ENCODE results near the gene AGAP1.

AGAP1 gene

GRCh38 chr2:235674812-235675211, 181.0 kb downstream of the AGAP1 start:
- H3K4me1 ChIP-seq (ENCODE audit: control insufficient read depth in 1 of 2, insufficient read depth in 2 of 2, low read length in 2 of 2) = peaks cover 0 to 42% of the 10 kb centered on the region in 2 donors
- no peaks in the 10 kb centered on the region for H3K9me3 ChIP-seq (ENCODE audit: control insufficient read depth in 1 of 2, low read length in 2 of 2)
- no peak overlapping the region for H3K27ac ChIP-seq (ENCODE audit: low read length)
- H3K27me3 ChIP-seq (ENCODE audit: low read depth, low read length) = no peaks in the 10 kb centered on the region
- H3K36me3 ChIP-seq (ENCODE audit: control insufficient read depth in 1 of 2, insufficient read depth in 2 of 2, low read length in 2 of 2) = no peaks in the 10 kb centered on the region
- H3K4me3 ChIP-seq (ENCODE audit: low read depth in 1 of 2, low read length in 2 of 2) = no peak overlapping the region

- Histone ChIP-seq H3K4me1 (ENCODE audit: control insufficient read depth in 1 of 2, insufficient read depth in 2 of 2, low read length in 2 of 2) (peaks cover 0 to 42% of the 10 kb centered on the region in 2 donors), H3K36me3 (ENCODE audit: control insufficient read depth in 1 of 2, insufficient read depth in 2 of 2, low read length in 2 of 2) (no peaks in the 10 kb centered on the region), H3K9me3 (ENCODE audit: control insufficient read depth in 1 of 2, low read length in 2 of 2) (no peaks in the 10 kb centered on the region), H3K4me3 (ENCODE audit: low read depth in 1 of 2, low read length in 2 of 2) (no peak overlapping the region), H3K27me3 (ENCODE audit: low read depth, low read length) (no peaks in the 10 kb centered on the region), H3K27ac (ENCODE audit: low read length) (no peak overlapping the region)
These were observed 182.1 kb downstream of the AGAP1 start for GRCh38 chr2:235675678-235676535.

GRCh38 chr2:235676536-235676799, 182.6 kb downstream of the AGAP1 start:
- no peaks in the 10 kb centered on the region for H3K9me3 ChIP-seq (ENCODE audit: control insufficient read depth in 1 of 2, low read length in 2 of 2)
- peaks cover 0 to 42% of the 10 kb centered on the region in 2 donors for H3K4me1 ChIP-seq (ENCODE audit: control insufficient read depth in 1 of 2, insufficient read depth in 2 of 2, low read length in 2 of 2)
- no peaks in the 10 kb centered on the region for H3K27me3 ChIP-seq (ENCODE audit: low read depth, low read length)
- H3K27ac ChIP-seq (ENCODE audit: low read length) = no peak overlapping the region
- no peak overlapping the region for H3K4me3 ChIP-seq (ENCODE audit: low read depth in 1 of 2, low read length in 2 of 2)
- no peaks in the 10 kb centered on the region for H3K36me3 ChIP-seq (ENCODE audit: control insufficient read depth in 1 of 2, insufficient read depth in 2 of 2, low read length in 2 of 2)

GRCh38 chr2:235677276-235677788, 183.5 kb downstream of the AGAP1 start:
- Histone ChIP-seq H3K27ac (ENCODE audit: low read length) (no peak overlapping the region), H3K4me1 (ENCODE audit: control insufficient read depth in 1 of 2, insufficient read depth in 2 of 2, low read length in 2 of 2) (peaks cover 0 to 35% of the 10 kb centered on the region in 2 donors)

GRCh38 chr2:235677937-235678336, 184.1 kb downstream of the AGAP1 start:
- no peaks in the 10 kb centered on the region for H3K27me3 ChIP-seq (ENCODE audit: low read depth, low read length)
- no peak overlapping the region for H3K27ac ChIP-seq (ENCODE audit: low read length)
- H3K9me3 ChIP-seq (ENCODE audit: control insufficient read depth in 1 of 2, low read length in 2 of 2) = no peaks in the 10 kb centered on the region
- no peak overlapping the region for H3K4me3 ChIP-seq (ENCODE audit: low read depth in 1 of 2, low read length in 2 of 2)
- H3K4me1 ChIP-seq (ENCODE audit: control insufficient read depth in 1 of 2, insufficient read depth in 2 of 2, low read length in 2 of 2) = peaks cover 0 to 29% of the 10 kb centered on the region in 2 donors
- H3K36me3 ChIP-seq (ENCODE audit: control insufficient read depth in 1 of 2, insufficient read depth in 2 of 2, low read length in 2 of 2) = no peaks in the 10 kb centered on the region

More at GRCh38 chr2:235677276-235677788, 183.5 kb downstream of the AGAP1 start:
- Histone ChIP-seq H3K9me3 (ENCODE audit: control insufficient read depth in 1 of 2, low read length in 2 of 2) (no peaks in the 10 kb centered on the region), H3K4me3 (ENCODE audit: low read depth in 1 of 2, low read length in 2 of 2) (no peak overlapping the region), H3K27me3 (ENCODE audit: low read depth, low read length) (no peaks in the 10 kb centered on the region), H3K36me3 (ENCODE audit: control insufficient read depth in 1 of 2, insufficient read depth in 2 of 2, low read length in 2 of 2) (no peaks in the 10 kb centered on the region)

- H3K27ac ChIP-seq (ENCODE audit: low read length) = no peak overlapping the region
- no peak overlapping the region for H3K4me3 ChIP-seq (ENCODE audit: low read depth in 1 of 2, low read length in 2 of 2)
- peaks cover 0 to 22% of the 10 kb centered on the region in 2 donors for H3K4me1 ChIP-seq (ENCODE audit: control insufficient read depth in 1 of 2, insufficient read depth in 2 of 2, low read length in 2 of 2)
- H3K27me3 ChIP-seq (ENCODE audit: low read depth, low read length) = no peaks in the 10 kb centered on the region
- no peaks in the 10 kb centered on the region for H3K9me3 ChIP-seq (ENCODE audit: control insufficient read depth in 1 of 2, low read length in 2 of 2)
- H3K36me3 ChIP-seq (ENCODE audit: control insufficient read depth in 1 of 2, insufficient read depth in 2 of 2, low read length in 2 of 2) = no peaks in the 10 kb centered on the region
These were observed 184.9 kb downstream of the AGAP1 start for GRCh38 chr2:235678712-235679111.

- no peaks in the 10 kb centered on the region for H3K27me3 ChIP-seq (ENCODE audit: low read depth, low read length)
- no peak overlapping the region for H3K4me3 ChIP-seq (ENCODE audit: low read depth in 1 of 2, low read length in 2 of 2)
- peaks cover 0 to 23% of the 10 kb centered on the region in 2 donors for H3K4me1 ChIP-seq (ENCODE audit: control insufficient read depth in 1 of 2, insufficient read depth in 2 of 2, low read length in 2 of 2)
- no peaks in the 10 kb centered on the region for H3K36me3 ChIP-seq (ENCODE audit: control insufficient read depth in 1 of 2, insufficient read depth in 2 of 2, low read length in 2 of 2)
- H3K9me3 ChIP-seq (ENCODE audit: control insufficient read depth in 1 of 2, low read length in 2 of 2) = no peaks in the 10 kb centered on the region
- no peak overlapping the region for H3K27ac ChIP-seq (ENCODE audit: low read length)
These were observed 185.6 kb downstream of the AGAP1 start for GRCh38 chr2:235679471-235679870.

- Histone ChIP-seq H3K27me3 (ENCODE audit: low read depth, low read length) (no peaks in the 10 kb centered on the region), H3K27ac (ENCODE audit: low read length) (no peak overlapping the region), H3K9me3 (ENCODE audit: control insufficient read depth in 1 of 2, low read length in 2 of 2) (no peaks in the 10 kb centered on the region), H3K4me3 (ENCODE audit: low read depth in 1 of 2, low read length in 2 of 2) (no peak overlapping the region), H3K4me1 (ENCODE audit: control insufficient read depth in 1 of 2, insufficient read depth in 2 of 2, low read length in 2 of 2) (peaks cover 3 to 24% of the 10 kb centered on the region in 2 donors), H3K36me3 (ENCODE audit: control insufficient read depth in 1 of 2, insufficient read depth in 2 of 2, low read length in 2 of 2) (no peaks in the 10 kb centered on the region)
These were observed 191.3 kb downstream of the AGAP1 start for GRCh38 chr2:235685024-235685721.

GRCh38 chr2:235688511-235689426, 194.9 kb downstream of the AGAP1 start:
- H3K27me3 ChIP-seq (ENCODE audit: low read depth, low read length) = no peaks in the 10 kb centered on the region
- no peaks in the 10 kb centered on the region for H3K9me3 ChIP-seq (ENCODE audit: control insufficient read depth in 1 of 2, low read length in 2 of 2)
- no peak overlapping the region for H3K27ac ChIP-seq (ENCODE audit: low read length)
- H3K4me3 ChIP-seq (ENCODE audit: low read depth in 1 of 2, low read length in 2 of 2) = no peak overlapping the region
- H3K36me3 ChIP-seq (ENCODE audit: control insufficient read depth in 1 of 2, insufficient read depth in 2 of 2, low read length in 2 of 2) = no peaks in the 10 kb centered on the region
- peaks cover 3 to 34% of the 10 kb centered on the region in 2 donors for H3K4me1 ChIP-seq (ENCODE audit: control insufficient read depth in 1 of 2, insufficient read depth in 2 of 2, low read length in 2 of 2)

- Histone ChIP-seq H3K27ac (ENCODE audit: low read length) (no peak overlapping the region), H3K27me3 (ENCODE audit: low read depth, low read length) (no peaks in the 10 kb centered on the region), H3K36me3 (ENCODE audit: control insufficient read depth in 1 of 2, insufficient read depth in 2 of 2, low read length in 2 of 2) (no peaks in the 10 kb centered on the region), H3K9me3 (ENCODE audit: control insufficient read depth in 1 of 2, low read length in 2 of 2) (no peaks in the 10 kb centered on the region), H3K4me1 (ENCODE audit: control insufficient read depth in 1 of 2, insufficient read depth in 2 of 2, low read length in 2 of 2) (peaks cover 3 to 32% of the 10 kb centered on the region in 2 donors), H3K4me3 (ENCODE audit: low read depth in 1 of 2, low read length in 2 of 2) (no peak overlapping the region)
These were observed 195.6 kb downstream of the AGAP1 start for GRCh38 chr2:235689427-235689853.

Measured in muscle layer of duodenum (tissue), 2 donors.